ENCODE measurements around the gene TSPAN18.

DNA sequence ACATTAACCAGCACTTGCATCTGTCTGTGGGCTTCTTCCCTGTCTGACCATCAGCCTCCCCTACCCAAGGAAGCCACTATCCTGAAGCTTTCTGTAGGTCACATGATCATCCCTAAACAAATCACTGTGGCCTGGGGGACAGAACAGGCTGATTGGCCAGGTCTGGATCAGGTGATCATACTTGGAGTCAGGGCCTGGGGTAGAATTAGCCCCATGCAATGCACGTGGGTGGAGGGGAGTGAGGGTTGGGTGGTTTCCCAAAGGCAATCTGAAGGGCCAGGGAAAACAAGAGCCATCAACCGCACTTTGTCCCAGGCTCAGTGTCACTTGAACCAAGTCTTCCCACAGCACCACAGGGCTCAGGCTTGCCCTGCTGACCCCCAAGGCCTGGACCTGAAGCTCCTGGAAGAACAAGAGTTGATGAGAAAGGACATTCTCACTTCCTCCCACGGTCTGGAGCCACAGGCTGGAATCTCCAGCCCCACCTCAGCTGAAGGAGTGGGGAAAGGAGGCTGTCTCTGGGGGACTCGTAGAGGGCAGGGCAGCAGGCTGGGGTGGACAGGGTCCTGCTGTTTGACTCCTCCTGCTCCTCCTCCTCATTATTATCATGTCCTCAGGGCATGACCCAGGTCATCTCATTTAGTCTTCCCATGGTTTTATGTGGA is 31.5 kb upstream of the TSPAN18 start:
- TF ChIP-seq, protein P1, sequence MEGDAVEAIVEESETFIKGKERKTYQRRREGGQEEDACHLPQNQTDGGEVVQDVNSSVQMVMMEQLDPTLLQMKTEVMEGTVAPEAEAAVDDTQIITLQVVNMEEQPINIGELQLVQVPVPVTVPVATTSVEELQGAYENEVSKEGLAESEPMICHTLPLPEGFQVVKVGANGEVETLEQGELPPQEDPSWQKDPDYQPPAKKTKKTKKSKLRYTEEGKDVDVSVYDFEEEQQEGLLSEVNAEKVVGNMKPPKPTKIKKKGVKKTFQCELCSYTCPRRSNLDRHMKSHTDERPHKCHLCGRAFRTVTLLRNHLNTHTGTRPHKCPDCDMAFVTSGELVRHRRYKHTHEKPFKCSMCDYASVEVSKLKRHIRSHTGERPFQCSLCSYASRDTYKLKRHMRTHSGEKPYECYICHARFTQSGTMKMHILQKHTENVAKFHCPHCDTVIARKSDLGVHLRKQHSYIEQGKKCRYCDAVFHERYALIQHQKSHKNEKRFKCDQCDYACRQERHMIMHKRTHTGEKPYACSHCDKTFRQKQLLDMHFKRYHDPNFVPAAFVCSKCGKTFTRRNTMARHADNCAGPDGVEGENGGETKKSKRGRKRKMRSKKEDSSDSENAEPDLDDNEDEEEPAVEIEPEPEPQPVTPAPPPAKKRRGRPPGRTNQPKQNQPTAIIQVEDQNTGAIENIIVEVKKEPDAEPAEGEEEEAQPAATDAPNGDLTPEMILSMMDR (IDR thresholded peaks at IDR 0.05) = no peak
- TF ChIP-seq POLR2A (IDR thresholded peaks at IDR 0.05) = no peak
